Activated gamma-delta T cell treated with anti-CD3 and anti-CD28 coated beads, Interleukin-2, amount 50 U/mL, for 16 hours (primary cell): ENCODE measurements around the gene UBAC2.
"Not testable (repeated sequence)": the region's sequence is repeated elsewhere in the genome, so short reads cannot be mapped to it uniquely, and the experiment has no call there.

Experiments
- DNase-seq: peaks from one replicate; pipeline ENCODE4 v3.0.0-alpha.2; 2020; ENCODE audit warnings: low read depth

The UBAC2 gene

GRCh38 chr13:99396446-99396845 is 195.8 kb downstream of the UBAC2 start:
- no peak for DNase-seq

GRCh38 chr13:99398071-99398470 is 197.4 kb downstream of the UBAC2 start:
- DNase-seq, result no peak

- DNase-seq, result no peak
Observed at GRCh38 chr13:99398916-99399622, 198.4 kb downstream of the UBAC2 start.

- no peak for DNase-seq
Observed at GRCh38 chr13:99399623-99399974, 198.9 kb downstream of the UBAC2 start.

GRCh38 chr13:99403458-99403971 is 202.9 kb downstream of the UBAC2 start:
- DNase-seq, result no peak

- no peak for DNase-seq
Observed at GRCh38 chr13:99404005-99404755, 203.5 kb downstream of the UBAC2 start.

GRCh38 chr13:99405966-99406365 is 205.3 kb downstream of the UBAC2 start:
- DNase-seq, result no peak

- no peak for DNase-seq
Observed at GRCh38 chr13:99406799-99407201, 206.1 kb downstream of the UBAC2 start.

GRCh38 chr13:99407906-99408702 is 207.4 kb downstream of the UBAC2 start:
- no peak for DNase-seq

- DNase-seq, result no peak
Observed at GRCh38 chr13:99408703-99409000, 208.0 kb downstream of the UBAC2 start.

- not testable (repeated sequence) for DNase-seq
Observed at GRCh38 chr13:99409461-99410083, 208.9 kb downstream of the UBAC2 start.

- not testable (repeated sequence) for DNase-seq
Observed at GRCh38 chr13:99410646-99411475, 210.2 kb downstream of the UBAC2 start.

GRCh38 chr13:99412856-99413255 is 212.2 kb downstream of the UBAC2 start:
- no peak for DNase-seq

- no peak for DNase-seq
Observed at GRCh38 chr13:99414048-99414995, 213.7 kb downstream of the UBAC2 start.

GRCh38 chr13:99415014-99415650 is 214.5 kb downstream of the UBAC2 start:
- no peak for DNase-seq

GRCh38 chr13:99415851-99416331 is 215.2 kb downstream of the UBAC2 start:
- no peak for DNase-seq

- no peak for DNase-seq
Observed at GRCh38 chr13:99416411-99417121, 215.9 kb downstream of the UBAC2 start.

- no peak for DNase-seq
Observed at GRCh38 chr13:99417201-99418102, 216.8 kb downstream of the UBAC2 start.
